Posterior vena cava (tissue), 2 donors: Measurements from ENCODE around the gene SCNN1B. TPM values are rescaled to one million over a fixed set of nuclear protein-coding genes. Genes with fewer than 3 reads are reported as not detected.

Source experiments
- DNase-seq: peaks from one replicate; pipeline ENCODE4 v3.0.0-alpha.2; 2020; ENCODE audit warnings: low spot score
- intact Hi-C, 2 donors: fragments of 100-400 bp; cut with DNase I; formaldehyde crosslinking; loops; one replicate each; pipeline versions ENCODE4 v1.14.1 to v1.14.2; 2022 to 2023
- total RNA-seq, 2 donors: library from RNA; stranded (reverse); fragmentation: NEBNext Ultra II Directional; extraction: Animal tissue kit (Norgen Biotek cat#: 25700); gene quantifications; one replicate each; pipeline ENCODE4 v1.2.1, GENCODE V29; 2021
- donor health status: DM: yes; HTN: yes; CAD: no.
- donor health status: DM: yes; HTN: yes; CAD: no.

The SCNN1B gene
- total RNA-seq, 2 donors from 2014 or later: 2.7 to 4.5 TPM

- peak; percentile 76 for DNase-seq
- intact Hi-C loops: no loop called here
Observed at GRCh38 chr16:23317266-23317661, 15.2 kb downstream of the SCNN1B start.

- no peak for DNase-seq
- intact Hi-C loops: no loop called here
Observed at GRCh38 chr16:23317751-23318150, 15.6 kb downstream of the SCNN1B start.

- intact Hi-C loops: no loop called here
- DNase-seq: peak; percentile 25
Observed at GRCh38 chr16:23318639-23319038, 16.5 kb downstream of the SCNN1B start.

- intact Hi-C loops: no loop called here
Observed at GRCh38 chr16:23319861-23320615, 17.9 kb downstream of the SCNN1B start.

GRCh38 chr16:23320693-23321092, 18.6 kb downstream of the SCNN1B start:
- intact Hi-C loops: no loop called here
- DNase-seq: peak; percentile 18

More at GRCh38 chr16:23319861-23320615, 17.9 kb downstream of the SCNN1B start:
- peak; percentile 31 for DNase-seq

GRCh38 chr16:23321206-23321875, 19.2 kb downstream of the SCNN1B start:
- peak; percentile 76 for DNase-seq
- intact Hi-C loops: no loop called here

- peak; percentile 3 for DNase-seq
- intact Hi-C loops: loop anchor here in 1 of 2 donors (2.0 kb wide), 1 partner anchor 55 kb away; no protein-coding TSS in a partner anchor
Observed at GRCh38 chr16:23323224-23324030, 21.3 kb downstream of the SCNN1B start.

- peak; percentile 77 for DNase-seq
- intact Hi-C loops: loop anchor here in 1 of 2 donors (2.0 kb wide), 1 partner anchor 56 kb away; no protein-coding TSS in a partner anchor
Observed at GRCh38 chr16:23324727-23325126, 22.6 kb downstream of the SCNN1B start.

- peak; percentile 63 for DNase-seq
- intact Hi-C loops: no loop called here
Observed at GRCh38 chr16:23327836-23328235, 25.7 kb downstream of the SCNN1B start.

- DNase-seq: peak; percentile 28
- intact Hi-C loops: no loop called here
Observed at GRCh38 chr16:23330161-23330560, 28.1 kb downstream of the SCNN1B start.

- intact Hi-C loops: no loop called here
- DNase-seq: peak; percentile 53
Observed at GRCh38 chr16:23330583-23331249, 28.6 kb downstream of the SCNN1B start.

- intact Hi-C loops: no loop called here
- peak; percentile 40 for DNase-seq
Observed at GRCh38 chr16:23333034-23333579, 31.0 kb downstream of the SCNN1B start.

- DNase-seq: peak; percentile 16
- intact Hi-C loops: no loop called here
Observed at GRCh38 chr16:23333831-23334456, 31.8 kb downstream of the SCNN1B start.

- peak; percentile 14 for DNase-seq
- intact Hi-C loops: no loop called here
Observed at GRCh38 chr16:23334457-23334853, 32.4 kb downstream of the SCNN1B start.

- intact Hi-C loops: no loop called here
- no peak for DNase-seq
Observed at GRCh38 chr16:23334950-23335349, 32.8 kb downstream of the SCNN1B start.

GRCh38 chr16:23337836-23338550, 35.9 kb downstream of the SCNN1B start:
- peak; percentile 1 for DNase-seq
- intact Hi-C loops: no loop called here

- intact Hi-C loops: no loop called here
- no peak for DNase-seq
Observed at GRCh38 chr16:23339787-23340186, 37.7 kb downstream of the SCNN1B start.

- DNase-seq: peak; percentile 24
- intact Hi-C loops: no loop called here
Observed at GRCh38 chr16:23342083-23342640, 40.1 kb downstream of the SCNN1B start.
